NCI-H2029 (cell line): Measurements from ENCODE around the gene A4GNT.

Source experiments
- DNase-seq: peaks from one replicate; lab custom pipeline; 2025; lab: John Stamatoyannopoulos, UW

The A4GNT gene

DNA sequence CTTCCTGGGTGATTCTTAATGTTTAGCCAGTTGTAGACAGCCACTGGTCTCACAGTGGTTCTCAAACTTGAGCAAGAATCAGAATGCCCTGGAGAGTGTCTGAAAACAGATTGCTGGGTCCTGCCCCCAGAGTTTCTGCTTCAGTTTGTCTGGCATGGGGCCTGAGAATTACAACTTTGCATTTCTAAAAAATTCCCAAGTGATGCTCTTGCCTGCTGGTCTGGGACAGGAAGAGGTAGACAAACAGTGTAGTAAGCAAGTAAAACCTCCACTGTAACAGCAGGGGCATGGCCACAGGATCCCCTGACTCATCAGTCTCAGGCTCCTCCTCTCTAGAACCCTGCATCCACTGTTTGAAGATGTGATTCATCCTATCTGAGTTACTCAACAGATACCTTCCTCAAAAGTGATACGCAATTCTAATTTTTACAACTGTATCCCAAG lies 53.3 kb downstream of the A4GNT start:
- DNase-seq = no peak

DNA sequence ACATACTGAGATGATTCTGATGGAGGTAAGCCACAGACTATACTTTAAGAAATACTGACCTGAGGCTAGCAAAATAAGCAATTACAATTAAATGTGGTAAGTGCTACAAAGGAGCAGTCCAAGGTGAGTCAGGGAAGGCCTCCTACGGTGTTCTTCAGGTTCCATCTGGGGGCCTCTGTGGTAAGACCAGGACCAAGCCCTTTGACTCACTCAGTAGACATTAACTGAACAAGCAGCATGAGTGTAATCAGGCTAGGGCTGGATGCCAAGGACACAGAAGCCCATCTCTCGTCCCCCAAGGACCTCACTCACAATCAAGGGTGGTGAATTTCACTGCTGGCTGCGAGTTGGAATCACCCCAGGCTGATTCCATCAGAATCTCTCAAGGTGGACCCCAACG lies 54.1 kb downstream of the A4GNT start:
- DNase-seq = no peak
